ENCODE data around the gene FECH. TPM values are rescaled to one million over a fixed set of nuclear protein-coding genes. Genes with fewer than 3 reads are reported as not detected.

The FECH gene
- total and polyA plus RNA-seq, 2 of the 4 experiments (the other 2 are of a cell fraction), result 32.3 to 52.2 TPM

- H4K5ac ChIP-seq (ENCODE audit: low read depth, low read length), result peak overlapping the region; percentile 15; the same call in 1 of the 2 replicates
- WGBS, 2 experiments (ENCODE audit: extremely low coverage in 2 of 2, insufficient read length in 1 of 2), result 42% methylated on average over 2 of the region's 8 CpGs; no CpG with 5 or more reads in 1 of the 2 experiments
- dilution Hi-C loops (cut with HindIII; ENCODE audit: low sequenced_read_pairs, unreplicated experiment) (no loop called here), in situ Hi-C loops (cut with MboI; ENCODE audit: low sequenced_read_pairs) (no loop called here), intact Hi-C loops (cut with micrococcal nuclease) (no loop called here)
- CTCF ChIA-PET, result no interaction called here
- DNase-seq (no peak), ATAC-seq (ENCODE audit: low read depth) (no peak; the same call in 1 of the 2 replicates)
- no peak overlapping the region for H3K18ac ChIP-seq (ENCODE audit: low read depth, low read length)
- peak overlapping the region; percentile 55 for H3K4me3 ChIP-seq (ENCODE audit: insufficient read depth, low read depth, low read length)
- H3K4ac ChIP-seq (ENCODE audit: low read depth, low read length), result peak overlapping the region; percentile 57
- TF ChIP-seq MAFK (IDR thresholded peaks at IDR 0.05; ENCODE audit: low read depth, low read length), result no peak
- peak overlapping the region; percentile 72 for H3K9ac ChIP-seq (ENCODE audit: low read depth, low read length)
- POLR2A ChIA-PET (ENCODE audit: unreplicated experiment), result no interaction called here
- H3K36me3 ChIP-seq (ENCODE audit: control insufficient read depth, insufficient read depth, low read length), result peaks cover 7% of the 10 kb centered on the region; the same call in 1 of the 2 replicates
- H2AK9ac ChIP-seq (replicated peaks; ENCODE audit: low read depth, low read length, poor library complexity), result peak overlapping the region; percentile 87
- H3K79me1 ChIP-seq (ENCODE audit: low read depth in 1 of 2, low read length in 2 of 2), result peaks cover 7 to 17% of the 10 kb centered on the region in 2 experiments
- no peak overlapping the region for H3K56ac ChIP-seq (ENCODE audit: extremely low read depth, insufficient read depth, low read length)
- peak overlapping the region; percentile 61 for H3K23ac ChIP-seq (ENCODE audit: low read depth, low read length)
- 0 out of 2 replicates have a peak overlapping the region, but pooled peaks have one; percentile 2 for H4K91ac ChIP-seq (ENCODE audit: insufficient read depth, low read depth, low read length)
- peak overlapping the region; percentile 47; the same call in 1 of the 2 replicates for H2AK5ac ChIP-seq (ENCODE audit: low read depth, low read length)
- no peak overlapping the region for H2BK120ac ChIP-seq (ENCODE audit: low read depth, low read length)
- H2AFZ ChIP-seq (replicated peaks; ENCODE audit: low read length, poor library complexity), result peak overlapping the region; percentile 86
- peak overlapping the region; percentile 68 for H3K14ac ChIP-seq (replicated peaks; ENCODE audit: low read depth, low read length)
- H2BK20ac ChIP-seq (ENCODE audit: low read depth, low read length), result no peak overlapping the region
- peaks cover 3% of the 10 kb centered on the region; the same call in 1 of the 2 replicates for H3K4me1 ChIP-seq (ENCODE audit: control insufficient read depth, insufficient read depth, low read length)
- H4K8ac ChIP-seq (ENCODE audit: low read depth in 2 of 2, low read length in 2 of 2), result peak overlapping the region; percentile 34 to 67; a peak in 3 of 4 replicates
- no peak overlapping the region for H2BK15ac ChIP-seq (ENCODE audit: low read depth, low read length)
- peak overlapping the region; percentile 22 for H3K27ac ChIP-seq (ENCODE audit: insufficient read depth, low read length)
- H3K27me3 ChIP-seq (ENCODE audit: control insufficient read depth, insufficient read depth, low read length), result no peaks in the 10 kb centered on the region
- no peaks in the 10 kb centered on the region for H4K20me1 ChIP-seq (ENCODE audit: insufficient read depth, low read length)
- BruUV-seq (replicated peaks), result no TSS peak
- no peaks in the 10 kb centered on the region for H3K9me3 ChIP-seq (ENCODE audit: control insufficient read depth, insufficient read depth, low read length)
- H3K9me1 ChIP-seq (ENCODE audit: insufficient read depth, low read length), result peaks cover 9% of the 10 kb centered on the region
- no peak overlapping the region for H2BK5ac ChIP-seq (ENCODE audit: low read depth, low read length, poor library complexity, severe bottlenecking)
- peak overlapping the region; percentile 83 for H3K4me2 ChIP-seq (ENCODE audit: low read depth, low read length)
Measured at GRCh38 chr18:57585855-57586250, 649 bp downstream of the FECH start.
